K562 (cell line): Measurements from ENCODE around the gene IL1B.

Experiments used
- DDX20 ChIP-seq: fragments of 450-650 bp; IDR thresholded peaks from 2 replicates; pipeline ENCODE4 v1.6.1; 2016; ENCODE audit warnings: missing genetic modification characterization, low read depth, mild to moderate bottlenecking, missing compliant biosample characterization, moderate library complexity
- EP300 ChIP-seq: IDR thresholded peaks from 2 replicates; pipeline ENCODE4 v1.6.1; 2012; ENCODE audit warnings: low read length, improper control_type of control experiment
- EP400 ChIP-seq: fragments of 450-650 bp; IDR thresholded peaks from 2 replicates; pipeline ENCODE4 v1.6.1; 2017; ENCODE audit warnings: antibody characterized with exemption, mild to moderate bottlenecking, moderate library complexity
- EZH2 ChIP-seq: IDR thresholded peaks from 2 replicates; pipeline ENCODE4 v1.6.1; 2012; ENCODE audit warnings: low read depth, mild to moderate bottlenecking, inconsistent platforms, low read length, borderline replicate concordance
- HDAC6 ChIP-seq: IDR thresholded peaks from 2 replicates; pipeline ENCODE4 v1.6.1; 2012; ENCODE audit warnings: low read depth, mild to moderate bottlenecking, control low read depth, inconsistent platforms, low read length, moderate library complexity
- KLF13 ChIP-seq: fragments of 450-650 bp; IDR thresholded peaks from 2 replicates; pipeline ENCODE4 v1.6.1; 2016; ENCODE audit warnings: missing genetic modification characterization, low read depth, mild to moderate bottlenecking, missing compliant biosample characterization, moderate library complexity, borderline replicate concordance
- NFYB ChIP-seq: IDR thresholded peaks from 2 replicates; pipeline ENCODE4 v1.6.1; 2011; ENCODE audit warnings: mild to moderate bottlenecking, moderate library complexity; ENCODE audit not compliant: insufficient read length; ENCODE audit errors: extremely low read depth
- RFX5 ChIP-seq: IDR thresholded peaks from 2 replicates; pipeline ENCODE4 v1.6.1; 2011; ENCODE audit warnings: low read depth, mild to moderate bottlenecking, improper control_type of control experiment, low read length
- SP1 ChIP-seq: sonication (generic); formaldehyde crosslinking; IDR thresholded peaks from 2 replicates; pipeline ENCODE4 v1.8.1; 2022; ENCODE audit warnings: mild to moderate bottlenecking, missing genetic modification reagents
- TEAD4 ChIP-seq, 2 experiments: sonication (generic) in 1 of 2; formaldehyde crosslinking in 1 of 2; IDR thresholded peaks; 2 replicates each; pipeline versions ENCODE4 v1.6.1 to v1.8.0; 2012 to 2022; ENCODE audit warnings: borderline replicate concordance in 1 of 2, inconsistent platforms in 1 of 2, low read length in 1 of 2, mild to moderate bottlenecking in 1 of 2, missing genetic modification reagents in 1 of 2
- TRIM24 ChIP-seq, 2 experiments: fragments of 450-650 bp; IDR thresholded peaks; 2 replicates each; pipeline ENCODE4 v1.6.1; 2016
- ZC3H4 ChIP-seq: sonication (generic); formaldehyde crosslinking; IDR thresholded peaks from 2 replicates; pipeline ENCODE4 v1.9.0; 2021; ENCODE audit warnings: missing genetic modification reagents, borderline replicate concordance
- ZNF274 ChIP-seq: IDR thresholded peaks from 2 replicates; pipeline ENCODE4 v1.6.1; 2011; ENCODE audit warnings: low read depth, mild to moderate bottlenecking, low read length, moderate library complexity, borderline replicate concordance
- TF ChIP-seq, protein P1 (sequence below), 3 experiments: IDR thresholded peaks in 2 of 3; conservative IDR thresholded peaks in 1 of 3; 2 replicates each; pipeline ENCODE4 v1.5.1; 2011 to 2012; ENCODE audit warnings: low read length in 3 of 3, mild to moderate bottlenecking in 3 of 3, control low read depth in 2 of 3, improper control_type of control experiment in 1 of 3, inconsistent platforms in 1 of 3, low read depth in 1 of 3, mixed read lengths in 1 of 3, moderate library complexity in 1 of 3; ENCODE audit not compliant: insufficient read depth in 2 of 3

DNA sequence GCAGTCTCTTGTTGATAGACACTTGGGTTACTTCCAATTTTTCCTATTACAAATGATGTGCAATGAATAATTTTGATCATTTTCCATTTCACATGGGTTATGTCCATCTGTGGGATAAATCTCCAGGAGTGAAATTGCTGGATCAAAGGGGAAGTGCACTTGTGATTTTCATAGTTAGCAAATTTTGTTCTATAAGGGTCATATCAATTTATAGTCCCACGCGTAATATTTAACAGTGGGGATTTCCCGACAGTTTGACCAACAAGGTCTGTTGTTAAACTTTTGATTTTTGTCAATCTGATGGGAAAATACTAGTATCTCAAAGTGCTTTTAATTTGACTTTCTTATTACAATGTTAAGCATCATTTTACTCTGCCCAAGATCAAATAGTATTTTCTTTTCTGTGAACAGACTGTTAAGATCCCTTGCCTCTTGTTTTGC, 8.3 kb downstream of the IL1B start:
- no peak for TF ChIP-seq RFX5
- TF ChIP-seq KLF13 (tag) = no peak
- TF ChIP-seq EZH2 = no peak
- TF ChIP-seq TEAD4 (IDR thresholded peaks at IDR 0.05; ENCODE audit: low read length) = no peak
- TF ChIP-seq TEAD4 (CRISPR knock-in tag; IDR thresholded peaks at IDR 0.05; ENCODE audit: borderline replicate concordance) = no peak
- no peak for TF ChIP-seq ZNF274
- TF ChIP-seq TRIM24 (IDR thresholded peaks at IDR 0.05) = no peak
- TF ChIP-seq EP400 = no peak
- TF ChIP-seq, protein P1, sequence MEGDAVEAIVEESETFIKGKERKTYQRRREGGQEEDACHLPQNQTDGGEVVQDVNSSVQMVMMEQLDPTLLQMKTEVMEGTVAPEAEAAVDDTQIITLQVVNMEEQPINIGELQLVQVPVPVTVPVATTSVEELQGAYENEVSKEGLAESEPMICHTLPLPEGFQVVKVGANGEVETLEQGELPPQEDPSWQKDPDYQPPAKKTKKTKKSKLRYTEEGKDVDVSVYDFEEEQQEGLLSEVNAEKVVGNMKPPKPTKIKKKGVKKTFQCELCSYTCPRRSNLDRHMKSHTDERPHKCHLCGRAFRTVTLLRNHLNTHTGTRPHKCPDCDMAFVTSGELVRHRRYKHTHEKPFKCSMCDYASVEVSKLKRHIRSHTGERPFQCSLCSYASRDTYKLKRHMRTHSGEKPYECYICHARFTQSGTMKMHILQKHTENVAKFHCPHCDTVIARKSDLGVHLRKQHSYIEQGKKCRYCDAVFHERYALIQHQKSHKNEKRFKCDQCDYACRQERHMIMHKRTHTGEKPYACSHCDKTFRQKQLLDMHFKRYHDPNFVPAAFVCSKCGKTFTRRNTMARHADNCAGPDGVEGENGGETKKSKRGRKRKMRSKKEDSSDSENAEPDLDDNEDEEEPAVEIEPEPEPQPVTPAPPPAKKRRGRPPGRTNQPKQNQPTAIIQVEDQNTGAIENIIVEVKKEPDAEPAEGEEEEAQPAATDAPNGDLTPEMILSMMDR (IDR thresholded peaks at IDR 0.05 in 2 of 3, conservative IDR thresholded peaks at IDR 0.05 in 1 of 3; ENCODE audit: insufficient read depth in 2 of 3, low read depth in 1 of 3, low read length in 3 of 3) = no peak
- no peak for TF ChIP-seq SP1 (CRISPR knock-in tag)
- no peak for TF ChIP-seq HDAC6
- TF ChIP-seq ZC3H4 = no peak
- no peak for TF ChIP-seq EP300
- TF ChIP-seq DDX20 = no peak
- no peak for TF ChIP-seq NFYB
